GM13977 (cell line): ENCODE results near the gene WLS.

ENCODE experiments used
- DNase-seq: peaks from one replicate; pipeline ENCODE4 v3.0.0; 2012; ENCODE audit warnings: low spot score
- CTCF ChIP-seq: IDR thresholded peaks from 2 replicates; pipeline ENCODE4 v1.5.1; 2012; ENCODE audit warnings: mild to moderate bottlenecking, control low read depth; ENCODE audit not compliant: insufficient read depth; ENCODE audit errors: extremely low read depth, missing control alignments
- in situ Hi-C: fragments of 300-500 bp; cut with MboI; formaldehyde crosslinking; loops from one replicate; pipeline ENCODE4 v1.12.0; 2022; ENCODE audit warnings: low sequenced_read_pairs, low pct_unique_long_range_greater_than_20kb, mixed read lengths, inconsistent platforms; ENCODE audit not compliant: unreplicated experiment

Gene WLS

GRCh38 chr1:68197461-68197860 lies 34.9 kb downstream of the WLS start:
- no peak for TF ChIP-seq CTCF
- in situ Hi-C loops, result no loop called here
- DNase-seq, result no peak

- in situ Hi-C loops, result no loop called here
- no peak for TF ChIP-seq CTCF
These were observed 35.6 kb downstream of the WLS start for GRCh38 chr1:68196676-68197075.

GRCh38 chr1:68191717-68192116 lies 40.6 kb downstream of the WLS start:
- DNase-seq, result no peak
- in situ Hi-C loops, result no loop called here
- TF ChIP-seq CTCF, result no peak

More at GRCh38 chr1:68196676-68197075, 35.6 kb downstream of the WLS start:
- no peak for DNase-seq

- in situ Hi-C loops, result no loop called here
- DNase-seq, result no peak
- no peak for TF ChIP-seq CTCF
These were observed 43.5 kb downstream of the WLS start for GRCh38 chr1:68188644-68189340.

- in situ Hi-C loops, result no loop called here
- DNase-seq, result no peak
- no peak for TF ChIP-seq CTCF
These were observed 44.2 kb downstream of the WLS start for GRCh38 chr1:68188060-68188538.

- DNase-seq, result no peak
- in situ Hi-C loops, result no loop called here
- no peak for TF ChIP-seq CTCF
These were observed 46.6 kb downstream of the WLS start for GRCh38 chr1:68185743-68186142.

GRCh38 chr1:68183895-68184294 lies 48.4 kb downstream of the WLS start:
- no peak for TF ChIP-seq CTCF
- DNase-seq, result no peak
- in situ Hi-C loops, result no loop called here
